CD4-positive, alpha-beta T cell treated with Interleukin-12 subunit alpha and Interleukin-12 subunit beta, for 1 hour (primary cell): ENCODE data around the gene MAML3.

ENCODE experiments used
- DNase-seq: peaks from one replicate; pipeline ENCODE4 v3.0.0-alpha.2; 2020

MAML3 gene

DNA sequence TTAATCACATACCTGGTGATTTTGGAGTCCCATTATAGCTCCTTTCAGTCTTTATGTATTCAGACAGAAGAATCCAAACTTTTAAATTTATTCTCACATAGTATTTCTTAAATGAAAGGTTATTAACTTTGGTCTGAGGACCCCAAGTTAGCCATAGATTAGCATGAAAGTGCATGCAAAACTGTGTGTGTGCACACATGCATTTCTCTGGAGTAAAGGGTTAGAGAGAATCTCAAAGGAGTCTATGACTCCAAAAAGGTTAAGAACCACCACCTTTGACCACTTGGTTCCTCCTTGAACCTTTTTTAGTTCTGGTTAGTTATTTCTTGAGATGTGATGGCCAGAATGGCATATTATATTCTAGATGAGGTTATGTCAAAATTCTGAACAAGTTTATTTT lies 386.4 kb downstream of the MAML3 start:
- no peak for DNase-seq

DNA sequence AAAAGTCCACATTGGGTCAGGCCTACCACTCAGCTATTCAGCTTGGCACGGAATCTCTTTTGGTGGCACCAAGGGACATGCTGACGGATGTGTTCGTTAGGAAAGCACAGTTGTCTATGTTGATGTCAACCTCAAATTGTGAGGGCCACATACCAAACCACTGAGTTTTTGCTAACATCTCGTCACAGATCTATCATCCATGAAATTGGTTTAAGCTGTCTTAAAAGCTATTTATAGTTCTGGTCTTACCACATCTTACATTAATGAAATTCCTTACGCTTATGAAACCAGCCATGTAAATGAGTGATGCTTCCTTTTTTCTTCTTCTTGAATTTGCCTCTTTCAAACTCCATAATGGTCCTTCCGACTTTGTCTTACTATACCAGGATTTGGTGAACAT lies 386.8 kb downstream of the MAML3 start:
- DNase-seq, result no peak

DNA sequence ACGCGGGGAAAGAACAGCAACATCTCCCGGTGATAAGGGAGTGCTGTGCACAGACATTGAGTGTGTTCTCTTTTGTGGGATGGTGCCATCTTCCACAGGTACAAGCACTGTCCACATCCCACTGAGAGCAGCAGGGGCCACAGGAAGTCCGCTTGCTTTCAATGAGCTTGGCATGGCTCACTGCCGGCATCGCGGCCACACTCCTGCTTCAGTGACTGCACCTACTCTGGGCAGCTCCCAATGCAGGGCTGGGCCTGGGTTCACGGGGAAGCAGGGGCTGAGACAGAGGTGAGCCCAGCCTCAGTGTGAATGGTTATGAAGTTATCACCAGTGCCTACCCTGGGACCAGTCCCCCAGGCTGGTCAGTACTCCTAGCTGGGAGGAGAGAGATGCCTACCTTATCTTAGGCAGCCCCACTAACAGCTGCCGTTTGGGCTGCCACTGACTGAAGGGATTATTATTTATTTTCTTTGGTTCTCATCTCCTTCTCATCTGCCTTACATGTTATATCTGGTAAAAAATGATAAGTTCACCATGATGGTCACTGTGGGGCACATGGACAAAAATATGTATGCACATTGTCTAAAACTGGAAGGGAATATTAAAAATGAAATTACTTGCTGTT lies 389.2 kb downstream of the MAML3 start:
- no peak for DNase-seq

DNA sequence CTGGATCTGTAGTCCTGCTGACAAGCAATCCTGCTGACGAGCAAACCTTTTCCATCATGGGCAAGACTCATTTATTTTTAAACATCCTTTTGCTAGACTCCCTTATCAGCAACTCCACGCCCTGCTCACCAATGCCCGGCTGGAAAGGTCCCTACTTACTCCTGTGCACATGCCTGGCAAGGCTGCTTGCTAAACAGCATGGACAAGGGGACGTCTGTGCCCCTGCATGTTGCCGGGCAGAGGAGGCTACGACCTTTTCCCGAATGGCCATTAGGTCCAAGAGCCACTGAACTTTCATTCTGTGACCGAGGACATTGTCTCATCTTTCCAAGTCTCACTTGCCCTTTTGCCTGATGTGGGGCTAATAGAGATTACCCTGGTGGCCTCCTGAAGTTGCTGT lies 389.8 kb downstream of the MAML3 start:
- no peak for DNase-seq

GRCh38 chr4:139763672-139764071 lies 390.3 kb downstream of the MAML3 start:
- no peak for DNase-seq

DNA sequence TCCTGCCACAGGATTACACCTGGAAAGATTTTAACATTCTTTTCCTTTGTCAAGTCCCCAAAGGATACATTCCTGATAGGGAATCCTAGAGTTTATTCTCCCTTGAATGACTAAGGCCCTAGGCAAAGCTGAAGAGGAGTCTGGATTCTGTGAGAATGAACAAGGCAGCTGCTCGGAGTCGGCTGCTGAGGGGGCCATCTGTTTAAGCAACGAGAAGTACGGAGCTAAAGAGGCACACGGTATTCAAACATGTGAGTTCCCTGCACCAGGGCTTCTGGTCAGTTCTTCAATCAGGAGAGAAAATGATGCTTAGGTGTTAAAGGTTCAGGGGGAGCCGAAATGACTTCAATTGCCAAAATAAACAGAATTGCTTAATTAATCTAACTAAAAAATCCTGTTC lies 390.8 kb downstream of the MAML3 start:
- no peak for DNase-seq

DNA sequence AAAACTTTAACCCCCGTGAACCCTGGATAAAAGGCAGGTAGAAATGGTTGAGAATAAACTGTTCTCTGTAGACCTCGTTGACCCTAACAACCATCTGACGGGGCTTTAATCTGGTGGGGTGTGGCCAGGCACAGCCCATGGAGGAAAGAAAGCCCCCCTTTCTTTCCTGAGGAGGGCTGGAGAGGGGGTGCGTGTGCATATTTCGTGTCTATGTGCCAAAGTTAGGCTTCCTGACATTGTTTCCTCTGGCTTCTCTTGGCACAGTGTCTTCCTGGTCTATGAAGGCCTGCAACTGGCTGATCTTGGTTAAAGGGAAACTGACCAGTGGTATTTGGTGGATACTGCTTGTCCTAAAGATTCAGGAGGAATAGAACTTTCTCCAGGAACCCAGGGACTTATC lies 391.3 kb downstream of the MAML3 start:
- DNase-seq, result no peak

DNA sequence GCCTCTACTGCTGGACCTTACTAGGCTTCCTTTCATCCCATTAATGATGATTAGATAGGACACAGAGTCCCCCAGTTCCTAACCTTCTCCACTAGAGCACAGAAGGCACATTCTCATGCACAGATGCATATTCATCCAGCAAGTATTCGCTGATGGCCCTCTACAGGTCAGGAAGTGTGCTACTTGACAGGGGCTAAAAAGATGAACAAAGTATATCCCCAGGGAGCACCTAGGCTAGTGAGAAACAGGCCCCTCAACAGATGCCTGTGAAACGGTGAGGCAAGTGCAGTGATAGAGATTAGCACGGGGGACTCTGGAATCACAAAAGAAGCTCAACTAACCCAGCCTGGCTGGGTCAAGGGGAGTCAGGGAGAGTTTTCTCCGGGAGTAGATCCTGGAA lies 392.5 kb downstream of the MAML3 start:
- DNase-seq, result no peak

GRCh38 chr4:139760567-139760966 lies 393.4 kb downstream of the MAML3 start:
- DNase-seq, result no peak

- DNase-seq, result no peak
Observed at GRCh38 chr4:139759097-139759496, 394.9 kb downstream of the MAML3 start.

DNA sequence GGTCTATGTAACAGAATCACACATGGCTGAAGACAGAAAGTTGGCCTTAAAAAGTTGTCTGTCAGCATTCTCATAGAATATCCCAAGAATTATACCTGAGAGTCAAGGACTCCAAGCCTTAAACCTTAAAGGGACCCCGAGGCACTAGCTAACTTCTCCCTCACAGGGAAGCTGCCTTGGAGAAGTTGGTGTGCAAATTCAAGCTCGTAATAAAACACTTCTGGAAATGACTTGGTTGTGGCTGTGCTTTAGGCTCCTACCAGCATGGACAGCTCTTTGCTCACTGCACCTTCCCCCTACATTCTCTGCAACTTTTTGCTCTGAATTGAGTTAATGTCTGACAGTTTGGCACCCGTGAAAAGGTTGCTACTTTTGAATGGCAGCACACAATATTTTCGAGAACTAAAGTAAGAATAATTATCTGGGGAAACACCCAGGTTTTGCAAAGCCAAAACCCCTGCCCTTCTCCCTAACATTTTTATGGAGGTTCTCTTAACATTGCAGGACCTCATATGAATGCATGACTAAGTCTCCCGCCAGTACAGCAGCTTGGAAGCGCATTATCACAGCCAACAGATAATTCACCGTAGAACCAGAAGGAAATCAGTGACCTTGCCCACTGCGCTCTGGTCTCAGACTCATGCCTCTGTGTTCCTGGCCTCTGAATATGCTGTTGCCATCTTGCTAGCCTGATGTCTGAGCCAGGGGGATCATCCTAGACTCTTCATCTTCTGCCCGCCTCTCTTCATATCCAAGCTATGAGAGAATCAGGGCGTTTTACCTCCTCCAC lies 397.4 kb downstream of the MAML3 start:
- no peak for DNase-seq

GRCh38 chr4:139754938-139755337 lies 399.0 kb downstream of the MAML3 start:
- no peak for DNase-seq

DNA sequence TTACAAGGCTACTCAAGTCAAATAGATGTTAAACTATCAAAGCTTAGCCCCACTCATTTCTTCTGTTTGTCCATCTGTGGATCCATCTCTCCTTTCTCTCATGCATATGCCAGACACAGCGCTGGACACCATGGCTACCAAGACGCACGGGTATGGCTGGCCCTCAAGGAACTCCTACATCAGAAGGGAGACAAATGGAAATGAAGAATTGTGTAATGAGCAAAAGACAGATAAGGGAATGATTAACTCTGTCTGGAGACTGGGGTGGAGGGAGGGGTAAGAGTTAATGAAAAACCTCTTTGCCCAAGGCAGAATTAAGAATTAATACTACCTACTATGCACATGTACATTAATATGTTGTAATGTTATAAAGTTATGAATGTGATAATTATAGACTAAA lies 400.3 kb downstream of the MAML3 start:
- DNase-seq, result no peak

- DNase-seq, result no peak
Observed at GRCh38 chr4:139749835-139750498, 404.0 kb downstream of the MAML3 start.

- no peak for DNase-seq
Observed at GRCh38 chr4:139749338-139749737, 404.6 kb downstream of the MAML3 start.

- DNase-seq, result no peak
Observed at GRCh38 chr4:139746431-139747171, 407.4 kb downstream of the MAML3 start.

DNA sequence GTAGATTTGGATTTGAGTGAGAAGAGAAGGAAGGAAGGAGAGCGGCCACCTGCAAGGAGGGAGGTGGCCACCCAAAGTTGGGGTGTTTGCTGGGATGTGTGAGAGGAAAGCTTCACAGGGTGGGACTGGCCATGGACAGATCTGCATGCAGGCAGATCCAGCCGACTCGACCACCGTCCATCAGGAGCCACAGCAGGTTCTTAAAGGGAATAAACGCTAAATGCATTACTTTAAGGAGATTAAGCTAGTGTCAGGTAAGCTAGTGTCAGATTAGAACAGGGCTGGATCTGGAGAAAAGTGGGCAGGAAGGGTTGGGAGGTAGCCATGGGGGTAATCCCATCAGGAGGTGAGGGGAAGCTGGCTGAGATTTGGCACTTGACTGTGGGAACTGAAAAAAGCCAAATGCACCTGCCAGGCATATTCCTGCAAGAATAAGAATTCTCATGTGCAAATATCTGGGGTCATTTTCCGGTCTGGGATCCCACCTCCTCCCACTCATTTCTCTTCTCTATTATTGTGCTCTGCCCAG lies 408.8 kb downstream of the MAML3 start:
- DNase-seq, result no peak

GRCh38 chr4:139744232-139744631 lies 409.8 kb downstream of the MAML3 start:
- DNase-seq, result no peak

DNA sequence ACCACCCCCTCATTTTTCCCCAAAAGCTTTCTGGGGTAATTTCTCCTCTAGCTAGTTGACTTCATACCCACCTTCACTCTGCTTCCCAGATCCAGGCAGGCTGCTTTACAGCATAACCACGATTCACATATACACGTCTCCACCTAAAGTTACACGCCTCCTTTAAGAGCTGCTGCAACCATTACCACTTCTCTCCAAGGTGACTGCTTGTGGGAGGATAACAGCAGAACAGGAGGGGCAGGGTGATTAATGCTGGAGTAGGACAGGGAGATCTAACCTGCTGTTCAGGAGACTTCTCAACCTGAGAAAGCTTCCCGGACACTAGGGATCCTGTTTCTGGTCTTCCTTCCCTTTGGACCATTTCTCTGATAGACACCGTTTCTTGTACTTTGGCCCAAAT lies 411.0 kb downstream of the MAML3 start:
- DNase-seq, result no peak

DNA sequence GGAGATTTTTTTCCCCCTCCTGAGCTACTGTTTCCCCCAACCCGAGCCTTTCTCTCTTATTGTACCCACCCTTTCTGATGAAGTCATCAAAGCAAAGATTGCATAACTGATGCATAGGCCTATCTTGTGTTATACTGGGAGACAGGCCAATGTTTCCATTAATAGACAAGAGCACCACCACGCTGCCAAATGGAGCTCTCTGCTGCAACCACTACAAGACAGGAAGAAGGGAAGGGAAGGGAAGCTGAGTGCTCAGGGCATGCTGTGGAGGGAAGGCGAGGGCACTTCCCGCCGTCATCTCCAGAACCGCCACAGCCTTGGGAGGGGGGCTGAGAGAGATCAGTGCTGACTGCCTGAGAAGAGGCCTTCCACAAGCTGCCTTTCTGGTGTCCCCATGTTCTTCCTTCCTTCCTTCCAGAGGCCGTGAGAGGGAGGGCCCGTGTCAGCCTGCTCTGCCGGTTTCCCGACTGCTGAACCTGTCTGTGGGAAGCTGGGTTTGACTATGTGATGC lies 413.4 kb downstream of the MAML3 start:
- DNase-seq, result no peak

DNA sequence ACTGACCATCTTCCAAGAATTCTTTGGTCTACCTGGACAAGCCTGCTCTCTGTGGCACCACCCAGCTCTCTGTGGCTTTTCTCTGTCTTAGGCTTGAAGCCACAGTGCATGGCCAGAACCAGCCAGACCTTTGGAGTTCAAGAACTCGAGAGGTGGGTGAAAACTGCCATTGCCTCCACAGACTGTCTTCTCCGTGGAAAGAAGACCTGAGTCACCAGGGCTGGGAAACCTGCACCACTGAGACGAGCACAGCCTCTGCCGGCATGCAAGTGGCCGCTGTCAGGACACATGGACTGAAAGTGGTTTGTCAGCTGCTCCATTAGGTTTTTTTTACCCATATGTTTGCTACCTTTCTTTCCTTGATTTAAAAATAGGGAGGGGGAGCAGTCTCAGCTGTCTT lies 413.9 kb downstream of the MAML3 start:
- DNase-seq, result no peak

- no peak for DNase-seq
Observed at GRCh38 chr4:139738846-139739613, 415.0 kb downstream of the MAML3 start.
